Glomerular endothelial cell (primary cell): ENCODE results near the gene TRAK1. TPM values are rescaled to one million over a fixed set of nuclear protein-coding genes. Genes with fewer than 3 reads are reported as not detected.
"Not testable (repeated sequence)": the region's sequence is repeated elsewhere in the genome, so short reads cannot be mapped to it uniquely, and the experiment has no call there.

Source experiments
- DNase-seq: peaks from one replicate; pipeline ENCODE4 v3.0.0-alpha.2; 2011; ENCODE audit warnings: low read depth, low spot score; ENCODE audit errors: extremely low read depth
- total RNA-seq: library from RNA; depleted of rRNA; stranded (reverse); fragments of >200 nt; gene quantifications from 2 replicates; pipeline ENCODE4 v1.2.3, GENCODE V29; 2015

Gene TRAK1, protein sequence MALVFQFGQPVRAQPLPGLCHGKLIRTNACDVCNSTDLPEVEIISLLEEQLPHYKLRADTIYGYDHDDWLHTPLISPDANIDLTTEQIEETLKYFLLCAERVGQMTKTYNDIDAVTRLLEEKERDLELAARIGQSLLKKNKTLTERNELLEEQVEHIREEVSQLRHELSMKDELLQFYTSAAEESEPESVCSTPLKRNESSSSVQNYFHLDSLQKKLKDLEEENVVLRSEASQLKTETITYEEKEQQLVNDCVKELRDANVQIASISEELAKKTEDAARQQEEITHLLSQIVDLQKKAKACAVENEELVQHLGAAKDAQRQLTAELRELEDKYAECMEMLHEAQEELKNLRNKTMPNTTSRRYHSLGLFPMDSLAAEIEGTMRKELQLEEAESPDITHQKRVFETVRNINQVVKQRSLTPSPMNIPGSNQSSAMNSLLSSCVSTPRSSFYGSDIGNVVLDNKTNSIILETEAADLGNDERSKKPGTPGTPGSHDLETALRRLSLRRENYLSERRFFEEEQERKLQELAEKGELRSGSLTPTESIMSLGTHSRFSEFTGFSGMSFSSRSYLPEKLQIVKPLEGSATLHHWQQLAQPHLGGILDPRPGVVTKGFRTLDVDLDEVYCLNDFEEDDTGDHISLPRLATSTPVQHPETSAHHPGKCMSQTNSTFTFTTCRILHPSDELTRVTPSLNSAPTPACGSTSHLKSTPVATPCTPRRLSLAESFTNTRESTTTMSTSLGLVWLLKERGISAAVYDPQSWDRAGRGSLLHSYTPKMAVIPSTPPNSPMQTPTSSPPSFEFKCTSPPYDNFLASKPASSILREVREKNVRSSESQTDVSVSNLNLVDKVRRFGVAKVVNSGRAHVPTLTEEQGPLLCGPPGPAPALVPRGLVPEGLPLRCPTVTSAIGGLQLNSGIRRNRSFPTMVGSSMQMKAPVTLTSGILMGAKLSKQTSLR
- total RNA-seq = 58.7 and 59.8 TPM in 2 replicates

DNA sequence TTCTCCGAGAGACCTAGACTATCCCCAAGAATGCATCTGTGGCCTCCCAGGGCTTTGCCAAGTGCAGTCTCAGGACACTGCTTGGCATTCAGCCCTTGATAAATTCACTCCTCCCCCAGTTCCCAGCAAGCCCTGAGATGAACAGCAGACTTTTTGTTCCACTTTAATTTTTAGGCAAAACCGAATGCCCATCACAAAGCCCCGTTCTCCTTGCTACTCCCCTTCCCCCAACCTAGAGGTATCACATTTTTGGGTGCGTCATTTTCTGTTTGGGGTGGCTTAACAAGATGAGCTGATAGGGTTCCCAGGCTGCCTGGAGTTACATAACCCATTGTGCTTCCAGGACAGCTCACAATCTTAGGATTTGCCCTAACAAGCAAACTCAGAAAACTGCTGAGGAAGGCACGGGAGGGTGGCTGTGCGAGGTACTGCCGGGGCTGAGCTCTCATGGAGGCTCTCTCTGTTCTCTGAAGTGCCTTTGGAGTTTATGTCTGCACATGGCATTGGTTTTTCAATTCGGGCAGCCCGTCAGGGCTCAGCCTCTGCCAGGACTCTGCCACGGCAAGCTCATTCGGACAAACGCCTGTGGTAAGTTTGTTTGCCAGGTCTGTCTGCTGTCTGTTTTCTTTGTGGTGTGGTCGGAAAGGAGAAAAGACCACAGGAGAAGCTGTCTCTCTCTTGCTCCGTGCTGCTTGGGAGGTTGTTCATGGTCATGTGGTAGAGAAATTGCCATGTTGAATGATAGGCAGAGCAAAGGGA, at the start of gene TRAK1:
TSS of gene TRAK1 (plus strand) at position 385 of the 759 bp plus-strand sequence. CDS start at position 498, 113 bp downstream.
- no peak for DNase-seq

DNA sequence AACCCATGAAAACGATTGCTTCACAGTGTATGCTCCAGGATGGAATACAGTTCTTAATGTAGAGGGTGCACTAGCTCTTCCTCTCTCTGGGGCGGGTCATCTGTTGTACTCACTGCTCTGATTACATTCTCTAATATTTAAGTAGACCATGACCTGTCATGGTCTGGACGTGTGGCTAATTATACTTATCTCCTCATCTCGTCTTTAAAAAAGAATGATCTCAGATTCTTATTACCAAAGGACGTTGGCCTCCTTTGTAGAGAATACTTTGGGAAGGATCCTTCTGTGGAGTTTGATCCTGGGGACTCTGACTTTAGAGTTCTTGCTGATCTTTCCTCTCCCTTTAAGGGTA, 48.4 kb upstream of the TRAK1 start:
- no peak for DNase-seq

DNA sequence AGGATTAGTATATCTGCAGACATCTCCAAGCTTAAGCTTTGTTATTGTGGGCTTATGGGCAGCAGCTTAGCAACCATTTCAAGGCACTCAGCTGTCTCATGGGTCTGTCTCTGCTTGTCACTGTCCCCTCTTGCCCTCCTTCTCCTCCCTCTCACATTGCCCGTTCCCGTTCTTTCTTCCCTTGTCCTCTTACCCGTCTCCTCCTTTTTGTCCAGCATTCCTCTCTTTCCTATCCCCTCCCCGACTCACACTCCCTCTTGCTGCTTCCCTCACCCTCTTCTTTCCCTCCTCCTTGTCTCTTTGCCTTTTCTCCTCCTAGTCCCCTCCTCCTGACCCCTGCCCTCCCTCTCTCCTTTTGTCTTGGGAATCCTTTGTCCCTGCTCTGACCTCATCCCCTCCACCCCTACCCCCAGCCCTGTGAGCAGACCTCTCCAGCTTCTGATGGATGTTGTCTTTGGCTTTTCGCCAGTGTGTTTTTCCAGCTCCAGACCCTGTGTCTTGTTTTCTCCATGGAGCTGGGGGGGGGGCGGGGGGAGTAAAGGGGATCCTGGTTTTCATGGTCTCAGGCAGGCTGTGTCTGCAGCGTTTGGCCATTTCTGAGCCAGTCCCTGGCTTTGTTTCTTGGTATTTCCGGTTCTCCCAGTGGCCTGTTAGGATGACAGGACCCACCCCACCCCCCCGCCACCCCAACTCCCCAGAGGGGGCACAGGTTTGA, 47.9 kb upstream of the TRAK1 start:
- DNase-seq = peak; percentile 94

DNA sequence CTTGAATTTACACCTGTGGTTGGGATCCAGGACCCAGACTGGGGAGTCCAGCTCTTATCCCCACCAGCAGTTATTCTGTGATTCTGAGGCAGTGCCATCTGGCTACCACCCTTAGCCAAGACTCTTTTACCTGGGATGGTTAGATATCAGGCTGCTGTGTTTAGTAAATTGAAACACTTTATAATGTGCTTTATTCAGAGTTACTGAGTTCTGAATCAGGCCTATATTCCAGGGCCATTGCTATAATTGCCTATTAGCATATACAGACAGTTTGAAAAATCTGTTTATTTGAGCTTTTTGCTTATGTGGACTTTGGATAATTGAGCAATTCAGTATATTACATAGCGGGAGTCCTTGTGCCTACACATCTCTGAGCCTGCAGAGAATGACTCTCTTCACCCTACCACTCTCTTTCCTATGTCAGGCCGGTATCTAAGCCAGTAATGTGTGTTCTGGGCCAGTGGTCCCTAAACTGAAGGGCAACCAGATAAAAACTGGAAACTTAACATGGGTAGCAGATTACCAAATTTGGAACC, 45.4 kb upstream of the TRAK1 start:
- DNase-seq = no peak

DNA sequence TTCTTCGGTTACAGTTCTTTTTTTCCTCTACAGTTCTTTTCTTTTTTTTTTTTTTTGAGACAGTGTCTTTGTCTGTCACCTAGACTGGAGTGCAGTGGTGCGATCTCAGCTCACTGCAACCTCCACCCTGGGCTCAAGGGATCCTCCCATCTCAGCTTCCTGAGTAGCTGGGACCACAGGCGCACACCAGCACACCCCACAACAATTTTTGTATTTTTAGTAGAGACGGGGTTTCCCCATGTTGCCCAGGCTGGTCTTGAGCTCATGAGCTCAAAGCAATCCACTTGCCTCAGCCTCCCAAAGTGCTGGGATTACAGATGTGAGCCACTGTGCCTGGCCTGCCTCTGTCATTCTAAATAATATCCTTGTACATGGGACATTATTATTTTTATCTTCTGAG, 42.6 kb upstream of the TRAK1 start:
- DNase-seq = not testable (repeated sequence)

DNA sequence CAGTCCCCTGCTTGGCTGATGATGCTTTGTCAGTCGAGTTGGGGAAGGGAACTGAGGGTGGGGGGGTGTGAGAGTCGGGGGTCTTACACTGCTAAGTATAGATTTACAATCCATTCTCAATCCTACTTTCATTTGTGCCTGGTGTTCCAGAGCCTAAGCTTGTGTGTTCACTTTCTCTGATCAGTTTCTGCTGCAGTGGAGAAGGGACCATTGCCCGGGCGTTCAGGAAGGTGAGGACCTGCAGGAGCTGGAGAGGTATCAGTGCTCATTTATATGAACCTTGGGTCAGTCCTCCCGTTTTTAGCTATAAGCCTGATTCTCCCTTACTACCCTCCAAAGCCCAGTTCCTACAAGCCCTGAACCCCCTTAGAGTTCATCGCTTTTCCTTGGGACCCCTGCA, 41.0 kb upstream of the TRAK1 start:
- DNase-seq = no peak

DNA sequence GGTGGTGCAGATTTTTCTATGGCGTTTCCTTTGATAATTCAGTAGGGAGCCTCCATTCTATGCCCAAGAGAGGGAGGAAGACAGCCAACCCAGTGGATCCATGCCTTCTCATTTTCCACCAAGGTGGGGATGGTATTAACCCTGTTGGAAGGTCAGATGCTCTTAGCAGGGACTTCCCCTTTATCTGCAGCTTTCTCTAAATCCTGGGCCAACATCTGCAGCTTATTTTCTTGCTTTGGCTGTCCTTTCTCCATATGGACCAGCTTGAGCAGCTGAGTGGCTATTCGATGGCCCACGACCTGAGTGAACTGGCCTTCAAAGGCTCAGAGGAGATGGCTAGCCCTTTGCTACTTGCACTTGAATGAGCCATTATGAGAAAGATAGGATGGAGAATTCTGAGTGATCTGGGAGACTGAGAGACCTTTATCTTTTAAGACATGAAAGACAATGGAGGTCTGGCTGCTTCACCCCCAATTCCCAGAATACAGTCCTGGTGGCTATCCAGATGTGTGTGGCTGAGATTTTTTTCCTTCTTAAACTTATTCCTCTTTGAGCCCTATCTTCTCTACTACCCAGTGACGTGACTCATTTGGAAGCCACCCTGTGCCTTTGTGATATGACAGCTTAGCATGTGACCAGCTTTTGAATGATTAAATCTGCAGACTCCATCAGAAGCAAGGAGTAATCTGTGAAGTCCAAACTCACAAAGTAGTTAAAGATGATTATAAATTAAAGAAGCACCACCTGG, 39.6 kb upstream of the TRAK1 start:
- DNase-seq = no peak

DNA sequence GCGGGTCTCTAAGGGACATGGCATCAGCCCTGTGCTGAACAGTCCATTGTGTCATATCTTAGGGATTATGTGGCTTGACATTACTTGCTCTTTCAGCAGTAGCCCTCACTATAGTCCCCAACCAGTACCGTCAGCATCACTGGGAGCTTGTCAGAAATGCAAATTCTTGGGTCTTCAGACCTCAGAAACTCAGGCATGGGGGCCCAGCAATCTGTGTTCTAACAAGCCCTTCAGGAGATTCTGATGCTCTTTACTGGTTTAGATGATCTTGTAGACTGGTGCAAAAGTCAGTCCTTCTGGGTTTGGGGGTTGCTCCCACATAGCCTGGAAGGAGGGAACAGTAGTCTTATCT, 39.0 kb upstream of the TRAK1 start:
- DNase-seq = no peak

DNA sequence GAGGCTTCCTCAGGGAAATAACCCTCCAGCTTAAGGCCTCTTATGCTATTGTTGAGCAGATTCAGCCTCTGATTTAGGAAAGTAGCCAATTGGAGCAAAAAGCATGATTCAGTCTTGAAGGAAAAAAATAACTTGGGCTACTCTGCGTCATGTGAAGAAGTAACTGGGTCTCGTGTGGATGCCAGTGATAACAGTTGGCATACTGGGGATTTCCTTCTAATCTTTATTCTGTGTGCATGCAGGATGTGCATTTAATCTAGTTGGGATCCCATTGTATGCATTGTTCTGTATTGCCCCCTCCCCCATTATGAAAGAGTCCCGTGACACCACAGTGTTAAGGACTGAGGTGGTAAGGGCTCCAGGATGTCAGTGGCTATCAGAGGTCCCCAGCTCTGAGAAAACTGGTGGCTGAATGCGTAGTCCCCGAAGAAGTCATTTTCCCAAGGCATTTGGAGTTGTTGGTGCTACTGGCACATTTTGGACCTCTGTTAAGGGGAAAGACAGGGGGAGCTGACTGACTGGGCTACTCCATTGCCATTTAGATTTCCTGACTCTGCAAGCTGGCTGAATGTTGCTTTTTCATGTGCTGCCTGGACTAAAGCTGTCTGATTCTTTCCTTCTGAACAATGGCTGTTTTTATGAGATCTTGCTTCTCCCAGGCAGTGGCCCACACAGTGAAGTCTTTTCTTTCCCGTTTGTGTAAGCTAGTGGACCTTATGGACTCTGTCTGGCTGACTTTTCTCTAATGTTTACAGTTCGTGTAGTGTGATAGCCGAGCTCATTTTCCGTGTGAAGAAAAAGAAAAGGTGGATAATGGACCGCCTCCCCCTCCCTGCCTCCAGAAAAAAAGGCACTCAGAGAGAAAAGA, 38.4 kb upstream of the TRAK1 start:
- peak; percentile 91 for DNase-seq

DNA sequence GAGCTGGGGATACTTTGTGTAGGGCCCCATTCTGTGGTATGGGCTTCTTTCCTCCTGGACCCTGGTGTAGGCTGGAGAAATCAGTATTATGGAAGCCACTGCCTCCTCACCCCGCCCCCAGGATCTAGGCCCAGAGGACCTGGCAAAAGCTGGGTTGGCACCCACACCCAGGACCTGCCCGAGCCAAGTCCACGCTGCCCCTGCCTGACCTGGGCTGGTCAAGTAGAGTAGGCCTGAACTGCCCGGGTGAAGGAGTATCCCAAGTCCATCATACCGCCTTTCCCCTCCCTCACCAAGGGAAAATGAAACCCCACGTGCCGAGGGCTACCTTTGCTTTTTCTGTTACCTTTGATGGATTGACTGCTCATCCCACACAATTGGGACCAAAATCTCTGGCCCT, 37.7 kb upstream of the TRAK1 start:
- no peak for DNase-seq

DNA sequence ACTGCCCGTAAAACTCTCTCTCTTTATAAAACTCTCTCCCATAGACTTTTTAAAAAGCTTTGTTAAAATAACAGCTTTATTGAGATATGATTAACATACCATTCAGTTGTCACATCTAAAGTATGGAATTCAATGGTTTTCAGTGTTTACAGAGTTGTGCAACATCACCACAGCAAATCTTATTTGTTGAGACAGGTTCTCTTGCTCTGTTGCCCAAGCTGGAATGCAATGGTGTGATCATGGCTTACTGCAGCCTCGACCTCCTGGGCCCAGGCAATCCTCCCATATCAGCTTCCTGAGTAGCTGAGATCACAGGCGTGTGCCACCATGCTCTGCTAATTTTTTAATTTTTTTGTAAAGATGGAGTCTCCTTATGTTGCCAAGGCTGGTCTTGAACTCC, 35.9 kb upstream of the TRAK1 start:
- no peak for DNase-seq

DNA sequence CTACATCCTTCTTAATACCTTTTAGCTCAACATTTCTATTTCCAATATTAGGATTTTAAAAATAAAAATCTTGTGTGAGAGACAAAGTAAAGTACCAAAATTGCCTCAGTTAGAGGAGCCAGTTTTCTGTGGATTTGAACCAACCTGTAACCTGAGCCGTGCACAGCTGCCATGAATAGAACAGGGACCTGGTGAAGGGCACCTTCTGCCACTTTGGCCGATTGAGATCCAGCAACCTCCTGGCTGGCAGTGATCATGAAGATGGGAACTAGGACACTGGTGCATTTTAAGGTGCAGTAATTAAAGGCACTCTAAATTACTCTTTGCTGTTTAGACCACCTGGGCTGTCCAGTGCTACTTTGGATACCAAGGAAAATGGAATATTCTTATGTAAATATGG, 34.3 kb upstream of the TRAK1 start:
- DNase-seq = no peak

DNA sequence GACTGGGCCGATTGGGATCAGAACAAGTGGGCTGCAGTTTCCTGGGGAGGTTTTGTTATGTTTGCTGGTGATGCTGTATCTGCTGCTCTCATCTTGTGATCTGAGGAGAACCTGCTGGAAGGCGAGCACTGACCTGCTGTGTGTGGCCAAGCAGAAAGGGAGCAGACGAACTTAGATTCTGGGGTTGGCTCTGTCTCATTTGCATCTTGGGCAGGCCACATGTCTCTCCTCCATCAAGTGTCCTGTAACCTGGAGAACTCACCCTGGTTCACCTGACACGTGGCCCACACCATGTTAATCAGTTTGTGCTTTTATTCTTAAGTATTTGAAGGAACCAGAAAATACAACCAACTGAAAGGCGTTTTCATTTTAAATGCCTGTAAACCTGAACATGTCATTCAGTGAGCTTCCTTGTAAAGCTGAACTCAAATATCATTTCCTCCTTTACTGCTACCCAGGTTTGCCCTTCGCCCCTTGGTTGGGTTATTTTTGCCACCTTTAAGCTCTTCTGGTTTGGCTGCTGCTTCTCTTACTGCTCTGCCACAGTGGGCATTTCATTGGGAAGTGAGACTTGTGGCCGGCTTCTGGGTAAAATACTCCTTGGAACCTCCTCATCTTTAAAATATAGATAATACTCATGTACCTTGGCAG, 33.5 kb upstream of the TRAK1 start:
- no peak for DNase-seq

DNA sequence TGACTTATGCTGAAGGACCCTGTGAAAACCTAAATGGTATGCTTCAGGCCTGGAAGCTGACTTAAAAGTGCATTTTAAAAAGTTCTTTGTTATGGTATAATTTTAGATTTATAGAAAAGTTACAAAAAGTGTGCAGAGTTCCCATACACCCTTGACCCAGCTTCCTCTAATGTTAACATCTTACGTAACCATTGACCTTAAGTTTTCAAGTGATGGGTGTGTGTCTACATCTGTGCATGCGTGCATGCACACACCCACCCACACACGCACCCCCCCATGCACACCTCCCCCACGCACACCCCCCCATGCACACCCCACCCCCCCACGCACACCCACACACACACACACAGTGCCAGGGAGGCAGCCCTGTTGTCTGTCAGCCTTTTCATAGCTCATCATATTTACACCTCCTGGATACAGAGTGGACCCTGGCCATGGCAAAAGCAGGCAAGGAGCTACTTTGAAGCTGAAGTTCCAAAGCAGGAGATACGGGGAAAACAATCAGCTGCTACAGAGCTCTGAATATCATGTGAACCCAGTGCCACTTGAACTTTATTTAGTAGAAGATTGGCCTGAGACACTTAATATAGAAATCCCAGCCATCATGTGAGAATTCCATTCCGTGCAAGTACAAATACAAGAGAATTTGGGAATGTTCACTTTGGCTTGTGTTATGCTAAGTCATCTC, 30.0 kb upstream of the TRAK1 start:
- DNase-seq = no peak

DNA sequence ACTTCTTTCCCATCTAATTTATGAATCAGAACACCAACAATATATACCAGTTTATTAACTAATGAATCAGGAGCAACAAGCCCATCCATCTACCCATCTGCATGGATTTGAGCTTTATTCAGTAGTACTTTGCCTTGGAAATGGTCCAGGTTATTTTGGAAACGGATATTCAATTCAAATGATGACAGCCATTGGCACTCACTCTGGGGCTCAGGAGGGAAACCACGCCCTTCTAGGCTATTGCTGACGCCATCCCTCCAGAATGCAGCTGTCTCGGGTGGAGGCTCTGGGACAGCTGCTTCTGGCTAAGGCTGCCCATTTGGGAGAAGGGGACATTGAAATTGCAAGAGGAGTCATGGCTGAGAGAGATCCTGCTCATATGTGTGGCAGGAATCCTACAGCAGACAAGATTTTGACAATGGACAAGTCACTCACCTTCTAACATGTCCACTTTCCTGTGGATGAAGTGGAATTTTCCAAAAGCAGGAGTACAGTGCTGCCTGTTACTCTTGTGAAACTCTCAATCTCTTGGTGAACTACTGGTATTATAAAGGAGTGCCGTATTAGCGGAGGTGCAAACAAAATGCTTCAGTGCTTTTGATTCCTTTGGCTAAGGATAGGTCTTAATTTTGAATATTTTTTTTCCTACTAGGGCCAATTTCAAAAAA, 29.3 kb upstream of the TRAK1 start:
- no peak for DNase-seq

DNA sequence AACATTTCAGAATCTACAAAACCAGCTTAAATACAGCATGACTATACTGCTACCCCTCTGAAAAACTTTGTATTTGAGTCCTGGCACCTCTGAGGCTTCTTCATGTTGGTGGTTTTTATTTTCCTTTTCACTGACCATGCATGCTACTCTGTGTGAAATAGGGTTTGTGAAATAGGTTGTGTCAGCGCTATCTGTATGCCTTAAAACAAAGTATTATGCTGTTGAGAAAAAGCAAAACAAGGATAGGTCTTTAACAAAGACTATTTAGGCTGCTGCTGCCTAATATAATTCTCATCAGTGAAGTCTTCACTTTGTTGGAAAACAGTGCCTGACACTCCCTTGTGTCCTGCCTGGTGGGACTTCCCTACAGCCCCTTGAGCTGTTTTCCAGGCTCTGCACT, 28.7 kb upstream of the TRAK1 start:
- DNase-seq = no peak

DNA sequence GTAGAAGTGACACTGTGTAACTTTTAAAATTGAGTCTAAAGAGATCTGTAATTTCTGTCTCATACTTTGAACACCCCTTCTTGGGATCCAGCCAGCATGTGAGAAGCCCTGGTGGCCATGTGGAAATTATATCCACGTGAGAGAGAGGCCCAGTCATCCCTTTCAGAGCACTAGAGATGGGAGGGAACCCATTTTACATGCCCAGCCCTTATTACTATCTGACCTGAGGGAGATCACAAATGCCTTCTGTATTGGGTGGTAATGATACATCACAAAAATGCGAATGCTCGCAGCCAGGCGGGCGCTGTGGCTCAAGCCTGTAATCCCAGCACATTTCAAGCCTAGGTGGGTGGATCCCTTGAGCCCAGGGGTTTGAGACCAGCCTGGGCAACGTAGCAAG, 27.3 kb upstream of the TRAK1 start:
- DNase-seq = no peak
